HFFc6 (cell line): ENCODE measurements around the gene HDAC10. TPM values are rescaled to one million over a fixed set of nuclear protein-coding genes. Genes with fewer than 3 reads are reported as not detected.
A peak's percentile ranks its signal among the peaks of the same experiment; 100 is the strongest.

Experiments
- DNase-seq: peaks from one replicate; pipeline ENCODE4 v3.0.0-alpha.2; 2018
- H3K27ac Mint-ChIP-seq: 2 replicates; pipeline ENCODE4 v1.8.0; 2020; ENCODE audit warnings: mild to moderate bottlenecking, mixed read lengths
- H3K27me3 Mint-ChIP-seq: 2 replicates; pipeline ENCODE4 v1.8.0; 2021; ENCODE audit warnings: mild to moderate bottlenecking, moderate library complexity, mixed read lengths; ENCODE audit not compliant: insufficient read depth
- H3K36me3 Mint-ChIP-seq: 2 replicates; pipeline ENCODE4 v1.8.0; 2021; ENCODE audit warnings: low read depth, mixed read lengths
- H3K4me1 Mint-ChIP-seq: 2 replicates; pipeline ENCODE4 v1.8.0; 2020; ENCODE audit warnings: low read depth, mixed read lengths
- H3K4me3 Mint-ChIP-seq: 2 replicates; pipeline ENCODE4 v1.8.0; 2020; ENCODE audit warnings: mild to moderate bottlenecking, moderate library complexity, mixed read lengths
- H3K9me3 Mint-ChIP-seq: 2 replicates; pipeline ENCODE4 v1.8.0; 2020; ENCODE audit warnings: mild to moderate bottlenecking, mixed read lengths
- total RNA-seq, 6 experiments: library from RNA; stranded (reverse); fragmentation: NEBNext Ultra II Directional; extraction: Animal tissue kit (Norgen Biotek cat#: 25700); gene quantifications; 2 replicates in 1 of 6; 3 replicates in 5 of 6; pipeline ENCODE4 v1.2.3, GENCODE V29; 2021
- TF ChIP-seq, protein P1 (sequence below): fragments of 200-600 bp; sonication (generic); IDR thresholded peaks from 2 replicates; pipeline ENCODE4 v1.5.0; 2021; ENCODE audit warnings: antibody characterized with exemption, mild to moderate bottlenecking

Gene HDAC10
- total RNA-seq, 6 experiments from 2014 or later: 24.2 to 30.9 (median 28.9) TPM

DNA sequence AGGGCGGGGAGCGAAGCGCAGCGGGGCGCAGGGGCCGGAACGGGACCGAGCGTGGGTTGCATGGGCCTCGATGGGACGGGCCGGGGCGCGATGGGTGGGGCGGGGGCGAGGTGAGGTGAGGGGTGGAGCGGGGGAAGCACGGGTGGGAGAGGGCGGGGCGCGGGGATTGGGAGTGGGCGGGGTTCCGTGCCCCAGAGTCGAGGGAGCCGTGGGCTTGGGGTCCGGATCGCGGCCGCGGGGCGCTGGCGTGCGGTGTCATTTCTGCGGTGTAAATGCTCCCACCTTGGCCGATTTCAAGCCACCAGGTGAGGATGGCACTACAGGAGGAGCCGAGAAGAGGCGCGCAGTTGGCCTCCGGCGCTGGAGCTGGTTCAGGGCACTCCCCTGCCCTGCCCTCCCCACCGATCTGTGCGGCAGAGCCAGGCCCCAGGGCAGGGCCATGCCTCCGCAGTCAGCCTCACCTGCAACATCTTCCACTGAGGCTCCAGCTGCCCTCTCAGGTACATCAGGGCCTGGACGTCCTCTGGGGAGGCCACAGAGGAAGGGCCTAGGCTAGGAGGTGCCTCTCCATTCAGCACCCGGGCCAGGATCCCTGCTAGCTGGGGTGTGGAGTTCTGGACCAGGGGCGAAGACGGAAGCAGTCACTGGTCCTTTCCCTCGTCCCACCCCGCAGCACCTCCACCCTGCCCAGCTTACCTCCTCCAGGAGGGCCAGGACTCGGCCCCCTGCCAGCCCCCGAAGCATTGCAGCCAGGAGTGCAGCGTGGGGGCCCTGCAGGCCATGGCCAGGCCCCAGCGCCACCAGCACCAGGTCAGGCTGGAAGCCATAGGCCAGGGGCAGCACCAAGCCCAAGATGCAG is 5.6 kb downstream of the HDAC10 start:
- peaks cover 11% of the 10 kb centered on the region for H3K27me3 Mint-ChIP-seq
- peaks cover 18% of the 10 kb centered on the region for H3K36me3 Mint-ChIP-seq
- TF ChIP-seq, protein P1, sequence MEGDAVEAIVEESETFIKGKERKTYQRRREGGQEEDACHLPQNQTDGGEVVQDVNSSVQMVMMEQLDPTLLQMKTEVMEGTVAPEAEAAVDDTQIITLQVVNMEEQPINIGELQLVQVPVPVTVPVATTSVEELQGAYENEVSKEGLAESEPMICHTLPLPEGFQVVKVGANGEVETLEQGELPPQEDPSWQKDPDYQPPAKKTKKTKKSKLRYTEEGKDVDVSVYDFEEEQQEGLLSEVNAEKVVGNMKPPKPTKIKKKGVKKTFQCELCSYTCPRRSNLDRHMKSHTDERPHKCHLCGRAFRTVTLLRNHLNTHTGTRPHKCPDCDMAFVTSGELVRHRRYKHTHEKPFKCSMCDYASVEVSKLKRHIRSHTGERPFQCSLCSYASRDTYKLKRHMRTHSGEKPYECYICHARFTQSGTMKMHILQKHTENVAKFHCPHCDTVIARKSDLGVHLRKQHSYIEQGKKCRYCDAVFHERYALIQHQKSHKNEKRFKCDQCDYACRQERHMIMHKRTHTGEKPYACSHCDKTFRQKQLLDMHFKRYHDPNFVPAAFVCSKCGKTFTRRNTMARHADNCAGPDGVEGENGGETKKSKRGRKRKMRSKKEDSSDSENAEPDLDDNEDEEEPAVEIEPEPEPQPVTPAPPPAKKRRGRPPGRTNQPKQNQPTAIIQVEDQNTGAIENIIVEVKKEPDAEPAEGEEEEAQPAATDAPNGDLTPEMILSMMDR: no peak
- DNase-seq: no peak
- H3K4me3 Mint-ChIP-seq: peak overlapping the region; percentile 89
- peaks cover 46% of the 10 kb centered on the region for H3K4me1 Mint-ChIP-seq
- H3K27ac Mint-ChIP-seq: peak overlapping the region; percentile 92
- no peaks in the 10 kb centered on the region; the same call in 1 of the 2 replicates for H3K9me3 Mint-ChIP-seq

DNA sequence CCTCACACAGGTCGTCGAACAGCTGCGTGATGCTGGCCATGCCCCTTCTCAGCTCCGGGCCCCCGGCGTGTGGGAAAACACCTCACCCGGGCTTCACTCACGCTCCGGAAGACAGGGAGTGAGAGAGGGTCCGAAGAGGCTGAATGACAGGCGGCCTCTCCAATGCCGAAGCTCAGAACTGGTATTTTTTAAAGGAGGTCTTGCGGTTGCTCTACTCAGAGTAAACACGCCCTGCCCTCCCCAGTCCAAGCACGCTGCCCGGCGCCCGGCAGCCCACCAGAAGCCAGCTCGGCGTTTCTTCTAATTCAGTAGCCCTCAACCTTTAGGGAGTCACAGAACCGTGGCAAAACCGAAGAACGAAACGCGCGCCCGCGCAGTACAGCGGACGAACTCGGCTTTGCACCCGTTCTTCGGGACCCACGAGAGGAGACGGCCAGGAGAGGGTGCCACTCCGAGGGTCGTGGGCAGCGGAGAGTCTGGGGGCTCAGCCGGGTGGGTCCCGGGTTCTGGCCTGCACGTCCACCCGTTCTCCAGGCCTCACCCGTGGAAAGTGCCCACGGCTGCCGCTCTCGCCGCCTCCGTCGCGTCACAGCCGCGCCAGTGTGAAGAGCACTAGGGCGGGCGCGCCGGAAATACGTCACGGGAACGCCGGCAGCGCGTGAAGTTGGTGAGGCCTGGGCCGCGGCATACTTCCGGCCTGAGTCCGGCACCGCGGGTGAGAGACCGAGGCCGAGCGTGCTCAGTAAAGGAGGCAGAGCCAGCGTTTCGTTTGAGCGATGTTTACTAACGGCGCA is 6.4 kb downstream of the HDAC10 start, which contains the start of gene TUBGCP6:
TSS of gene TUBGCP6 (minus strand) at position 604 of the 794 bp plus-strand sequence. CDS start at position 40, 564 bp downstream.
- peaks cover 11% of the 10 kb centered on the region for H3K27me3 Mint-ChIP-seq
- TF ChIP-seq, protein P1: peak; percentile 63
- H3K4me3 Mint-ChIP-seq: peak within 1 kb of the TSS; percentile 89
- peak within 1 kb of the TSS; percentile 92 for H3K27ac Mint-ChIP-seq
- peaks cover 41% of the 10 kb centered on the region for H3K4me1 Mint-ChIP-seq
- no peaks in the 10 kb centered on the region; the same call in 1 of the 2 replicates for H3K9me3 Mint-ChIP-seq
- peak; percentile 86 for DNase-seq
- H3K36me3 Mint-ChIP-seq: peaks cover 18% of the 10 kb centered on the region

DNA sequence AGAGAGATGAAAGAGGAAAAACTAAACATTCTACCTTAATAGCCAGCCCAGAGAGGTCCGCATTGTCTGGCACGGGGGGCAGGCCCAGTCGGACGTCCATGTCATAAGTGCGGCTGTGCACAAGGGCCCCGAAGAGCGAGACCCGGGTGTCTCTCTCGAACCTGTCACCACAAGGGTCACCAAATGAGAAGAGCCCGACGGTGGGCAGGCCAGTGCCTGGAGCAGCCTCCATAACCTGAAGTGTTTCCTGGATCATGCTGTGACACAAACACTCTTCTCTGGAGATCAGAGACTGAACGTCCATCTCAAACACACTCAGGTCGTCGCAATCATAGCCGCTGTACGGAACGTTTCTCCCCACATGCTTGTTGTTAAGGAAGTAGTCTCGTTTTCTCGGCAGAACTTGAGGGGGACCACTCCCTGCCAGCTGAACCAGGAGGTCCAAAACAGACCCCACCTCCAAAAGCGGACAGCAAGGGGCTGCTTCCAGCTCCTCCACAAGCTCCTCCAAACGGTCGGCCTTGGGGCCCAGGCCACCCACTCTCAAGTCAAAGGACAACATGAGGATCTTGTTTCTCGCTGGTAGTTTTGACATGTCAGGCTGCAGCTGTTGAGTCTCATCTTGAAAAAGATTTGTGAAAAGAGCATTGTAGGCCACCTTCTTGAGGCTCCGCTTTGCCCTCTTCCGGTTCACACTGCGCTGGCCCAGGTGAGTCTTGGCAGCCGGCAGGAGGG is 7.2 kb downstream of the HDAC10 start:
- Mint-ChIP-seq H3K4me1 (peaks cover 41% of the 10 kb centered on the region), H3K27ac (peak overlapping the region; percentile 92), H3K36me3 (peaks cover 18% of the 10 kb centered on the region), H3K4me3 (peak overlapping the region; percentile 89), H3K27me3 (peaks cover 11% of the 10 kb centered on the region), H3K9me3 (no peaks in the 10 kb centered on the region; the same call in 1 of the 2 replicates)
- DNase-seq: no peak
- TF ChIP-seq, protein P1: no peak

DNA sequence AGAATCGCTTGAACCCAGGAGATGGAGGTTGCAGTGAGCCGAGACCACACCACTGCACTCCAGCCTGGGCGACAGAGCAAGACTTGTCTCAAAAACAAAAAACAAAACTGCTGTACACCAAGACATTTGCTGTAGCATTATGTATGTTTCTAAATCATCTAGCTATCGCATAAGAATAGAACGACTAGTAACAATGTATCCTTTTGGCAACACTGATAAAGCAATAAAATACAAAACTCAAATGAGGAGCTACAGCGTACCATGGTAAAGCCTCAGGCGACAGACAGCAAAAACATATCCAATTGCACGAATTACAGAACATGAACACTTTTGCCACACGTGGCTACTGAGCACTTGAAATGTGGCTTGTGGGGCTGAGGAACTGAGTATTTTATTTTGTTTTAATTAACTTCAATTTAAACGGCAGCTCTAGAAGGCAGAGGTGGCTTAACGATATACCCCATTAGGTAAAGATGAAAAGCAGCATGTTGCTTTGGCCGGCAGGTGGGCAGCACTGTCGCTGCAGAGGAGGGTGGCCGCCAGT is 8.6 kb downstream of the HDAC10 start:
- TF ChIP-seq, protein P1: no peak
- H3K36me3 Mint-ChIP-seq: peaks cover 18% of the 10 kb centered on the region
- peak overlapping the region; percentile 89 for H3K4me3 Mint-ChIP-seq
- peaks cover 35% of the 10 kb centered on the region for H3K4me1 Mint-ChIP-seq
- peaks cover 8% of the 10 kb centered on the region for H3K27me3 Mint-ChIP-seq
- H3K27ac Mint-ChIP-seq: peak overlapping the region; percentile 46; the same call in 1 of the 2 replicates
- no peaks in the 10 kb centered on the region; the same call in 1 of the 2 replicates for H3K9me3 Mint-ChIP-seq
- no peak for DNase-seq

DNA sequence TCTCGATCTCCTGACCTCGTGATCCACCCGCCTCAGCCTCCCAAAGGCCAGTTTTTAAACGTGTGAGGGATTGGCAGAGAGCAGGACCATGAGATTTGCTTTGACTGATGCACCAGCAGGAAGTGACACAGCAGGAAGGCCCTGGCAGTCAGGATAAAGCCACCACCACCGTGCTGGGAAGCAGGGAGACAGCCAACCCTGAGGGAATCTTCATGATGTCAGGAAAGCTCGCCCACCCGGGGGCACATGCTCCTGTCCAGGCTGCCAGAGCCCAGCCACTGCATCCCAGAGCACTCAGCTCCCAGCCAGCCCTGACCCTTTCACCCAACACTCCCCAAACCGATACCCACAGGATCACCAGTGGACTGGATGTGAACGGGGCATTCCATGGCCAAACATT is 12.3 kb downstream of the HDAC10 start:
- Mint-ChIP-seq H3K27me3 (peaks cover 3% of the 10 kb centered on the region), H3K27ac (no peak overlapping the region), H3K9me3 (no peaks in the 10 kb centered on the region), H3K36me3 (peaks cover 29% of the 10 kb centered on the region), H3K4me1 (peaks cover 27% of the 10 kb centered on the region), H3K4me3 (no peak overlapping the region)
- no peak for DNase-seq
- TF ChIP-seq, protein P1: no peak
